Measurements from ENCODE around the gene REC8. TPM values are rescaled to one million over a fixed set of nuclear protein-coding genes. Genes with fewer than 3 reads are reported as not detected.
A peak's percentile ranks its signal among the peaks of the same experiment; 100 is the strongest.

The REC8 gene
- total RNA-seq, 1 donor from 2014 or later: 46.4 TPM

- Histone ChIP-seq H3K79me2 (ENCODE audit: insufficient read depth, low read length) (peaks cover 12% of the 10 kb centered on the region), H3K27ac (ENCODE audit: low read depth, low read length) (peak within 1 kb of the TSS; percentile 98), H3K9me3 (ENCODE audit: insufficient read depth, low read depth, low read length) (no peaks in the 10 kb centered on the region), H3K4me3 (ENCODE audit: insufficient read depth, low read depth, low read length) (peak within 1 kb of the TSS; percentile 87), H2AFZ (ENCODE audit: low read depth, low read length) (peak within 1 kb of the TSS; percentile 97), H3K36me3 (ENCODE audit: insufficient read depth, low read length) (no peaks in the 10 kb centered on the region), H3K4me2 (ENCODE audit: low read length) (peak within 1 kb of the TSS; percentile 83), H3K9ac (ENCODE audit: low read length) (peak within 1 kb of the TSS; percentile 98), H4K20me1 (ENCODE audit: insufficient read depth, low read length) (no peaks in the 10 kb centered on the region), H3K27me3 (ENCODE audit: insufficient read depth, low read length) (no peaks in the 10 kb centered on the region), H3K4me1 (ENCODE audit: insufficient read depth, low read length) (peaks cover 8% of the 10 kb centered on the region)
- DNase-seq (ENCODE audit: low read depth) (peak; percentile 96), FAIRE-seq (no peak)
- Mint-ChIP-seq H3K9me3 (ENCODE audit: unreplicated experiment) (no peaks in the 10 kb centered on the region), H3K4me3 (ENCODE audit: unreplicated experiment) (peak within 1 kb of the TSS; percentile 92), H3K36me3 (ENCODE audit: low read depth, unreplicated experiment) (peaks cover 22% of the 10 kb centered on the region), H3K4me1 (ENCODE audit: low read depth, unreplicated experiment) (peaks cover 11% of the 10 kb centered on the region), H3K27ac (ENCODE audit: unreplicated experiment) (peak within 1 kb of the TSS; percentile 100), H3K27me3 (ENCODE audit: low read depth, unreplicated experiment) (no peaks in the 10 kb centered on the region)
- TF ChIP-seq EZH2 (IDR thresholded peaks at IDR 0.05; ENCODE audit: insufficient read depth, low read length) (no peak), CTCF (IDR thresholded peaks at IDR 0.05; ENCODE audit: insufficient read depth, low read depth, low read length) (no peak)
Observed at GRCh38 chr14:24212924-24213865, 41.3 kb downstream of the REC8 start, which contains the start of gene CHMP4A. TSS of gene CHMP4A (minus strand) at chr14:24213488. CDS start at chr14:24213439, 49 bp downstream.

DNA sequence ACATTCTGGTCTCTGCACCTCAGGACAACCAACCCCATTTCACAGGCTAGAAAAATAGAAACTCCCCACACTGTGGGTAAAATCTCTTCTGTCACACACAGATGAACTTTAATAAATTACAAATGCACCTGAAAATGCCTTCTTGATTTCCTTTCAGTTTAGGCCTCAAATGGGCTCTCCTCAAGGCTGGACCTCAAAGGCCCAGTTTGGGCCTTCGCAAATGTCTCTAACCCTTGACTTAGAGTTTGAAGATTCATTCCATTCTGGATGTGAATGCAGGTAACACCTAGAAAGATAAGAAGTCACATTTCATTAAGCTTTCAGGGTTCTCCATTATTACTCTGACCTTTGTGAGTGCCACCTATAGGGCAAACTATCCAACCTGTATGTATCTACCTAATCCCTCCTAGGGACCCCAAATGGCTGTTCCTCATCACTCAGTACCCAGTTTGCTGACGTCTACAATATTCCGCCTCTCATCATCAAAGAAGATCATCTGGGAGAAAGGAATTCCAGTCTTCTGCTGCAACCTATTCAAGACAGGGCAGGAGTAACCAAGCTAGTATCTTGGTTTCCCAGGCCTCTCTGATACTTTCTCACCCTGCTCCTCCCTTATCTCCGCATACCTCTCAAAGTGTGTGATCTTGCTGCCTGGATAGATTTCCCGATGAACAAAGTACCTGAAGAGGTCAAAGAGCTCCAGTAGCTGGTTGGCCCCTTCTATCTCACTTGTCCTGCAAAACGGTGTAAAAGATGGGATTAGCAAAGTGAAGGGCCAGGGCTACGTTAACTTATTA is 42.2 kb downstream of the REC8 start:
- DNase-seq (ENCODE audit: low read depth) (no peak), FAIRE-seq (no peak)
- no peaks in the 10 kb centered on the region for H3K9me3 ChIP-seq (ENCODE audit: insufficient read depth, low read depth, low read length)
- peaks cover 8% of the 10 kb centered on the region for H3K4me1 ChIP-seq (ENCODE audit: insufficient read depth, low read length)
- peaks cover 11% of the 10 kb centered on the region for H3K4me1 Mint-ChIP-seq (ENCODE audit: low read depth, unreplicated experiment)
- H2AFZ ChIP-seq (ENCODE audit: low read depth, low read length): peak overlapping the region; percentile 97
- no peaks in the 10 kb centered on the region for H3K27me3 Mint-ChIP-seq (ENCODE audit: low read depth, unreplicated experiment)
- peak overlapping the region; percentile 83 for H3K4me2 ChIP-seq (ENCODE audit: low read length)
- H3K27me3 ChIP-seq (ENCODE audit: insufficient read depth, low read length): no peaks in the 10 kb centered on the region
- H3K9ac ChIP-seq (ENCODE audit: low read length): peak overlapping the region; percentile 98
- no peak for TF ChIP-seq EZH2 (IDR thresholded peaks at IDR 0.05; ENCODE audit: insufficient read depth, low read length)
- no peak for TF ChIP-seq CTCF (IDR thresholded peaks at IDR 0.05; ENCODE audit: insufficient read depth, low read depth, low read length)
- H4K20me1 ChIP-seq (ENCODE audit: insufficient read depth, low read length): no peaks in the 10 kb centered on the region
- H3K79me2 ChIP-seq (ENCODE audit: insufficient read depth, low read length): peaks cover 19% of the 10 kb centered on the region
- peak overlapping the region; percentile 98 for H3K27ac ChIP-seq (ENCODE audit: low read depth, low read length)
- H3K36me3 ChIP-seq (ENCODE audit: insufficient read depth, low read length): no peaks in the 10 kb centered on the region
- H3K9me3 Mint-ChIP-seq (ENCODE audit: unreplicated experiment): no peaks in the 10 kb centered on the region
- peak overlapping the region; percentile 87 for H3K4me3 ChIP-seq (ENCODE audit: insufficient read depth, low read depth, low read length)
- peaks cover 19% of the 10 kb centered on the region for H3K36me3 Mint-ChIP-seq (ENCODE audit: low read depth, unreplicated experiment)
- H3K4me3 Mint-ChIP-seq (ENCODE audit: unreplicated experiment): peak overlapping the region; percentile 92
- H3K27ac Mint-ChIP-seq (ENCODE audit: unreplicated experiment): peak overlapping the region; percentile 100
